Lung (tissue), 12 donors: ENCODE data around the gene UTP14A. TPM values are rescaled to one million over a fixed set of nuclear protein-coding genes. Genes with fewer than 3 reads are reported as not detected.
A peak's percentile ranks its signal among the peaks of the same experiment; 100 is the strongest.

Source experiments
- ATAC-seq: fragments of 200-7000 bp; cut with Tn5 transposase; one replicate; pipeline ENCODE4 v1.9.1; 2020; ENCODE audit warnings: moderate number of reproducible peaks; ENCODE audit not compliant: insufficient read depth, low FRiP score
- DNase-seq, 3 donors: peaks; one replicate each; pipeline ENCODE4 v3.0.0-alpha.2; 2013 to 2017
- H3K27ac ChIP-seq, 2 donors: one replicate each; pipeline ENCODE4 v1.5.1; 2013; ENCODE audit warnings: mild to moderate bottlenecking in 2 of 2, moderate library complexity in 2 of 2, control low read depth in 1 of 2, inconsistent platforms in 1 of 2, low read depth in 1 of 2, low read length in 1 of 2
- H3K27me3 ChIP-seq, 3 donors: one replicate each; pipeline ENCODE4 v1.5.1; 2013; ENCODE audit warnings: low read length in 2 of 3; ENCODE audit not compliant: control insufficient read depth in 3 of 3, insufficient read depth in 3 of 3
- H3K36me3 ChIP-seq, 4 donors: one replicate each; pipeline ENCODE4 v1.5.1; 2013; ENCODE audit warnings: low read length in 4 of 4, mild to moderate bottlenecking in 1 of 4, moderate library complexity in 1 of 4; ENCODE audit not compliant: control insufficient read depth in 4 of 4, insufficient read depth in 4 of 4
- H3K4me1 ChIP-seq, 5 donors: one replicate each; pipeline ENCODE4 v1.5.1; 2013; ENCODE audit warnings: low read length in 5 of 5, mild to moderate bottlenecking in 2 of 5, moderate library complexity in 1 of 5; ENCODE audit not compliant: control insufficient read depth in 5 of 5, insufficient read depth in 5 of 5
- H3K4me3 ChIP-seq: one replicate; pipeline ENCODE4 v1.5.1; 2013; ENCODE audit warnings: mild to moderate bottlenecking, control low read depth, moderate library complexity
- H3K9ac ChIP-seq, 2 donors: one replicate each; pipeline ENCODE4 v1.5.1; 2013; ENCODE audit warnings: low read length in 2 of 2, control low read depth in 1 of 2; ENCODE audit not compliant: insufficient read depth in 1 of 2
- H3K9me3 ChIP-seq, 4 donors: one replicate each; pipeline ENCODE4 v1.5.1; 2013; ENCODE audit warnings: low read length in 3 of 4, mild to moderate bottlenecking in 1 of 4, moderate library complexity in 1 of 4; ENCODE audit not compliant: control insufficient read depth in 4 of 4, insufficient read depth in 3 of 4
- CTCF ChIP-seq: IDR thresholded peaks from 2 replicates; pipeline ENCODE4 v1.5.1; 2012; ENCODE audit warnings: mild to moderate bottlenecking; ENCODE audit errors: control extremely low read depth, extremely low read depth
- WGBS, 2 donors: extraction: QIAGEN DNeasy Blood & Tissue Kit; methylation state at CpG; one replicate each; pipeline ENCODE4 v1.1.7; 2013; 5-methylcytosine and 5-hydroxymethylcytosine counted together
- polyA plus RNA-seq, 2 donors: library from polyadenylated mRNA; stranded (reverse); fragments of 200-250 nt; gene quantifications; one replicate each; pipeline ENCODE4 v1.2.1, GENCODE V29; 2013
- total RNA-seq, 2 donors: library from RNA; depleted of rRNA in 1 of 2; stranded (reverse); fragments of >200 nt in 1 of 2; gene quantifications; one replicate each; pipeline ENCODE4 v1.2.1, GENCODE V29; 2014 to 2021
- donor health status: control.
- donor health status: control.
- donor health status: Bipolar disorder and iron deficiency.
- donor health status: healthy.
- donor health status: DM: yes; HTN: yes; CAD: no.

UTP14A gene
- total and polyA plus RNA-seq, 4 donors = 10.2 to 14.0 (median 12.6) TPM

GRCh38 chrX:129958814-129959492, 53.0 kb downstream of the UTP14A start:
- Histone ChIP-seq H3K27me3 (peaks cover 0 to 2% (median 0%) of the 10 kb centered on the region in 3 donors), H3K9me3 (peaks cover 0 to 4% (median 0%) of the 10 kb centered on the region in 4 donors), H3K4me3 (no peak overlapping the region), H3K27ac (no peak overlapping the region), H3K9ac (no peak overlapping the region), H3K4me1 (peaks cover 0 to 15% (median 8%) of the 10 kb centered on the region in 5 donors), H3K36me3 (no peaks in the 10 kb centered on the region)
- WGBS, 2 donors = 44 to 54% methylated on average over 12 to 13 of the region's 13 CpGs
- DNase-seq (peak in 2 of 3 donors; percentile 73 to 74), ATAC-seq (no peak)
- TF ChIP-seq CTCF = no peak

- ATAC-seq (no peak), DNase-seq (peak in 2 of 3 donors; percentile 52 to 65)
- Histone ChIP-seq H3K27me3 (peaks cover 0 to 2% (median 0%) of the 10 kb centered on the region in 3 donors), H3K4me3 (no peak overlapping the region), H3K27ac (no peak overlapping the region), H3K9ac (no peak overlapping the region), H3K36me3 (no peaks in the 10 kb centered on the region), H3K9me3 (peaks cover 0 to 4% (median 0%) of the 10 kb centered on the region in 4 donors), H3K4me1 (peaks cover 0 to 15% (median 8%) of the 10 kb centered on the region in 5 donors)
- no peak for TF ChIP-seq CTCF
- WGBS, 2 donors = 61 to 62% methylated on average over 12 to 19 of the region's 19 CpGs
Measured at GRCh38 chrX:129959493-129959832, 53.5 kb downstream of the UTP14A start.

GRCh38 chrX:129961180-129962083, 55.5 kb downstream of the UTP14A start:
- Histone ChIP-seq H3K4me1 (peaks cover 0 to 15% (median 8%) of the 10 kb centered on the region in 5 donors), H3K4me3 (no peak overlapping the region)
- ATAC-seq = peak; percentile 76

More at GRCh38 chrX:129961180-129962083, 55.5 kb downstream of the UTP14A start:
- Histone ChIP-seq H3K27ac (peak overlapping the region in 1 of 2 donors; percentile 34), H3K9ac (no peak overlapping the region), H3K36me3 (no peaks in the 10 kb centered on the region), H3K27me3 (peaks cover 0 to 2% (median 2%) of the 10 kb centered on the region in 3 donors), H3K9me3 (no peaks in the 10 kb centered on the region)
- no peak for TF ChIP-seq CTCF
- 11 to 32% methylated on average over 24 to 26 of the region's 26 CpGs for WGBS, 2 donors
- peak; percentile 35 to 55 (median 48) for DNase-seq
